Glutamatergic neuron (in vitro differentiated cells): ENCODE data around the gene ARHGAP12. TPM values are rescaled to one million over a fixed set of nuclear protein-coding genes. Genes with fewer than 3 reads are reported as not detected.

Experiments
- DNase-seq: peaks from one replicate; pipeline ENCODE4 v3.0.0; 2022
- H3K27ac Mint-ChIP-seq: one replicate; pipeline ENCODE4 v1.8.0; 2020; ENCODE audit warnings: mild to moderate bottlenecking, mixed read lengths, inconsistent platforms; ENCODE audit not compliant: unreplicated experiment
- H3K27me3 Mint-ChIP-seq: one replicate; pipeline ENCODE4 v1.8.0; 2020; ENCODE audit warnings: mild to moderate bottlenecking, moderate library complexity, mixed read lengths, inconsistent platforms; ENCODE audit not compliant: unreplicated experiment
- H3K36me3 Mint-ChIP-seq: one replicate; pipeline ENCODE4 v1.8.0; 2020; ENCODE audit warnings: mild to moderate bottlenecking, mixed read lengths, inconsistent platforms; ENCODE audit not compliant: unreplicated experiment
- H3K4me1 Mint-ChIP-seq: one replicate; pipeline ENCODE4 v1.8.0; 2020; ENCODE audit warnings: mild to moderate bottlenecking, low read depth, mixed read lengths, inconsistent platforms; ENCODE audit not compliant: unreplicated experiment
- H3K4me3 Mint-ChIP-seq: one replicate; pipeline ENCODE4 v1.8.0; 2020; ENCODE audit warnings: mild to moderate bottlenecking, mixed read lengths, inconsistent platforms; ENCODE audit not compliant: unreplicated experiment
- H3K9me3 Mint-ChIP-seq: one replicate; pipeline ENCODE4 v1.8.0; 2020; ENCODE audit warnings: mild to moderate bottlenecking, moderate library complexity, mixed read lengths, inconsistent platforms; ENCODE audit not compliant: unreplicated experiment
- CTCF ChIP-seq: fragments of 200-600 bp; sonication (generic); IDR thresholded peaks from one replicate; pipeline ENCODE4 v1.5.0; 2021; ENCODE audit not compliant: partially characterized antibody, unreplicated experiment
- total RNA-seq: library from RNA; stranded (reverse); fragmentation: NEBNext Ultra II Directional; extraction: Animal tissue kit (Norgen Biotek cat#: 25700); gene quantifications from one replicate; pipeline ENCODE4 v1.2.1, GENCODE V29; 2021; ENCODE audit not compliant: unreplicated experiment

Gene ARHGAP12
- total RNA-seq, 1 donor from 2014 or later: 41.9 TPM

DNA sequence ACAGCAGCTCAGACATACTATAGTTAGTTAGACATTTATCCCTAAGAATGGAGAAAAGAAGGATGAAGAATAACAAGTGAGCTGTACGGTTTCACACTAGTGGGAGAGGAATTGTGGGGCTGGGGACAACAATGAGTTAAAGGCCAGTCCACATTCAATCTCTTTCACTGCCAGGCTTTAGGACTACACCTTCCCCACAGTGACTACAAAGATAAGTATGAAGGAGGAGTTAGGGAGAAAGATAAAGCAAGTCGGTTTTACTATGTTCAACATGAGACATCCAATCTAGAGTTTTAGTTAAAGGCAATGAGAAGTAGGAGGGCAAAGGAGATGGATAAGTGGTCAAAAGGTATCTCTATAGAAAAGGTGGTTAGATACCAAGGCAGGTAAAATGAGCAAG is 16.3 kb downstream of the ARHGAP12 start:
- TF ChIP-seq CTCF: no peak
- H3K9me3 Mint-ChIP-seq: no peaks in the 10 kb centered on the region
- no peak overlapping the region for H3K27ac Mint-ChIP-seq
- no peaks in the 10 kb centered on the region for H3K36me3 Mint-ChIP-seq
- H3K4me3 Mint-ChIP-seq: no peak overlapping the region
- no peaks in the 10 kb centered on the region for H3K27me3 Mint-ChIP-seq
- DNase-seq: no peak
- peaks cover 18% of the 10 kb centered on the region for H3K4me1 Mint-ChIP-seq

DNA sequence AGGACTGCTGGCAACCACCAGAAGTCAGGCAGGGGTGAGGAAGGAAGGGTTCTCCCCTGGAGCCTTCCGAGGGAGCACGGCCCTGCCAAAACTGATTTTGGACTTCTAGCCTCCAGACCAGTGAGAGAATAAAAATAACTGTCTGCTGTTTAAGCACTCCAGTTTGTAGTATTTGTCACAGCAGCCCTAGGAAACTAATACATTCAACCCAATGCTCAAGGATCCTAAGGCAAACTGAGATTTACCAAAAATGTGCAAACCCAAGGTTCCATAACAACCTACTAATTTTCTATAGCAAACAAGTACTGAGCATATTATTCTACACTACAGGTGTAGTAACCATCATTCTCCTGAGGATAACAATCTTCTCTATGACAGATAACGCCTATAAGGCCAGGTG is 18.6 kb downstream of the ARHGAP12 start:
- Mint-ChIP-seq H3K9me3 (no peaks in the 10 kb centered on the region), H3K4me1 (peaks cover 24% of the 10 kb centered on the region), H3K27me3 (no peaks in the 10 kb centered on the region), H3K27ac (no peak overlapping the region), H3K4me3 (no peak overlapping the region), H3K36me3 (no peaks in the 10 kb centered on the region)
- no peak for DNase-seq
- no peak for TF ChIP-seq CTCF

GRCh38 chr10:31908157-31908556 is 20.5 kb downstream of the ARHGAP12 start:
- no peak for DNase-seq
- H3K27ac Mint-ChIP-seq: no peak overlapping the region
- H3K27me3 Mint-ChIP-seq: no peaks in the 10 kb centered on the region
- no peak for TF ChIP-seq CTCF
- H3K4me3 Mint-ChIP-seq: no peak overlapping the region
- no peaks in the 10 kb centered on the region for H3K9me3 Mint-ChIP-seq
- H3K36me3 Mint-ChIP-seq: no peaks in the 10 kb centered on the region
- H3K4me1 Mint-ChIP-seq: peaks cover 17% of the 10 kb centered on the region

GRCh38 chr10:31906039-31906438 is 22.6 kb downstream of the ARHGAP12 start:
- H3K9me3 Mint-ChIP-seq: no peaks in the 10 kb centered on the region
- TF ChIP-seq CTCF: no peak
- H3K4me3 Mint-ChIP-seq: no peak overlapping the region
- no peak for DNase-seq
- H3K27ac Mint-ChIP-seq: peak overlapping the region; percentile 28
- H3K27me3 Mint-ChIP-seq: no peaks in the 10 kb centered on the region
- no peaks in the 10 kb centered on the region for H3K36me3 Mint-ChIP-seq
- H3K4me1 Mint-ChIP-seq: peaks cover 9% of the 10 kb centered on the region

DNA sequence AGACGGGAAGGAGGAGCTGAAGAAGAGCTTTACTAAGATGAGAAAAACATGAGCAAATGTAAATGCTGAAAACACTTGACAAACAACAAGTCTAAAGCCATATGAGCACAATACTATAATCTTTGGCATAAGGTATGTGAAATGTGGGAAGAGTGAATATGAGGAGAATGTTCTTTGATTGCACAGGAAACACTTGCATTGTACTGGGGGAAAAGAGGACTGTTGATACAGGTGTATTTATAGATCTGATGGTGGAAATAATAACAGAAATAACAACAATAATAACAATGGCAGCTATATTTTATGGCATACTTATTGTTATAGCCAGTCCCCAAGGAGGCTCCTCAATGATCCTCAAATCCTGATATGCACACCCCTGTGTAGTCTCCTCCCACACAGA is 23.0 kb downstream of the ARHGAP12 start:
- Mint-ChIP-seq H3K36me3 (no peaks in the 10 kb centered on the region), H3K9me3 (no peaks in the 10 kb centered on the region), H3K27ac (no peak overlapping the region), H3K4me1 (peaks cover 9% of the 10 kb centered on the region), H3K27me3 (no peaks in the 10 kb centered on the region), H3K4me3 (no peak overlapping the region)
- TF ChIP-seq CTCF: no peak
- no peak for DNase-seq
